ENCODE results near the gene SMOC2. TPM values are rescaled to one million over a fixed set of nuclear protein-coding genes. Genes with fewer than 3 reads are reported as not detected.

SMOC2 gene
- total RNA-seq, 1 donor from 2014 or later: 102 TPM

DNA sequence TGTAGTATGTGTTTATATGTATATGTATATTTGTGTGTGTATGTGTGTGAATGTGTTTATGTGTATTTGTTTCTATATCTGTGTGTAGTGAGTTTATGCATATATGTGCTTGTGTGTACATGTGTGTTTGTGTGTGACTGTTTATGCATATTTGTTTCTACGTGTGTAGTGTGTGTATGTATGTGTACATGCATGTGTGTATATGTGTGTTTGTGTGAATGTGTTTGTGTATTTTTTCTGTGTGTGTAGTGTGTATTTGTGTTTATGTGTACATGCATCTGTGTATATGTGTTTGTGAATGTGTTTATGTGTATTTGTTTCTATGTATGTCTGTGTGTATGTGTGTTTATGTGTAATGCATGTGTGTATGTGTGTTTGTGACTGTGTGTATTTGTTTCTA lies 12.1 kb upstream of the SMOC2 start:
- DNase-seq (ENCODE audit: low spot score in 2 of 2): no peak
- TF ChIP-seq, protein P1, sequence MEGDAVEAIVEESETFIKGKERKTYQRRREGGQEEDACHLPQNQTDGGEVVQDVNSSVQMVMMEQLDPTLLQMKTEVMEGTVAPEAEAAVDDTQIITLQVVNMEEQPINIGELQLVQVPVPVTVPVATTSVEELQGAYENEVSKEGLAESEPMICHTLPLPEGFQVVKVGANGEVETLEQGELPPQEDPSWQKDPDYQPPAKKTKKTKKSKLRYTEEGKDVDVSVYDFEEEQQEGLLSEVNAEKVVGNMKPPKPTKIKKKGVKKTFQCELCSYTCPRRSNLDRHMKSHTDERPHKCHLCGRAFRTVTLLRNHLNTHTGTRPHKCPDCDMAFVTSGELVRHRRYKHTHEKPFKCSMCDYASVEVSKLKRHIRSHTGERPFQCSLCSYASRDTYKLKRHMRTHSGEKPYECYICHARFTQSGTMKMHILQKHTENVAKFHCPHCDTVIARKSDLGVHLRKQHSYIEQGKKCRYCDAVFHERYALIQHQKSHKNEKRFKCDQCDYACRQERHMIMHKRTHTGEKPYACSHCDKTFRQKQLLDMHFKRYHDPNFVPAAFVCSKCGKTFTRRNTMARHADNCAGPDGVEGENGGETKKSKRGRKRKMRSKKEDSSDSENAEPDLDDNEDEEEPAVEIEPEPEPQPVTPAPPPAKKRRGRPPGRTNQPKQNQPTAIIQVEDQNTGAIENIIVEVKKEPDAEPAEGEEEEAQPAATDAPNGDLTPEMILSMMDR (IDR thresholded peaks at IDR 0.05): no peak
- intact Hi-C loops (cut with DNase I): no loop called here
- peaks cover 0 to 4% of the 10 kb centered on the region in 2 donors for H3K4me1 ChIP-seq
- H3K9me3 ChIP-seq: no peaks in the 10 kb centered on the region
- H3K27ac ChIP-seq: no peak overlapping the region
- no peak overlapping the region for H3K4me3 ChIP-seq
- H3K36me3 ChIP-seq: no peaks in the 10 kb centered on the region
- no peaks in the 10 kb centered on the region for H3K27me3 ChIP-seq

DNA sequence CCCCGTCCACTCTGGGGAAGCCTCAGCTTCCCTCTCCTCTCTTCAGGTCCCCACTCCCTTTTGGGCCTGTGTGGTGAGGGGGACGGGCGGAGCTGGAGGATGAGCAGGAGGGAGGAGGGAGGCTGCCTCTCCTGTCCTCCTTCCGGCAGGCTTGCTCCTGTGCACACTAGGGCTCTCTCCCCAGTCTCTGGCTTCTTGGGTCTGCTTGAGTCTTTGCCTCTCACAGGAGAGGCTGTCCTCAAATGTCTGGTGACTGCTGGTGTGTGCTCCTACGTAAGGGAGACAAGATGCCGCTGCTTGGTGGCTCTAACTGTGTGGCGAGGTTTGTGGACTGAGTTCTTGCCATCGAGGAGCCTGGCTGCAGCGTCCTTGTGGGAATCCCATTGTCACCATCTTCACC lies 8.8 kb upstream of the SMOC2 start:
- peaks cover 0 to 4% of the 10 kb centered on the region in 2 donors for H3K4me1 ChIP-seq
- no peak overlapping the region for H3K4me3 ChIP-seq
- no peaks in the 10 kb centered on the region for H3K9me3 ChIP-seq
- DNase-seq (ENCODE audit: low spot score in 2 of 2): no peak
- intact Hi-C loops (cut with DNase I): no loop called here
- no peaks in the 10 kb centered on the region for H3K27me3 ChIP-seq
- TF ChIP-seq, protein P1 (IDR thresholded peaks at IDR 0.05): no peak
- H3K27ac ChIP-seq: no peak overlapping the region
- no peaks in the 10 kb centered on the region for H3K36me3 ChIP-seq

GRCh38 chr6:168433898-168434297 lies 7.1 kb upstream of the SMOC2 start:
- H3K9me3 ChIP-seq: no peaks in the 10 kb centered on the region
- no peak overlapping the region for H3K27ac ChIP-seq
- no peaks in the 10 kb centered on the region for H3K27me3 ChIP-seq
- no peak overlapping the region for H3K4me3 ChIP-seq
- no peak for DNase-seq (ENCODE audit: low spot score in 2 of 2)
- H3K4me1 ChIP-seq: peaks cover 0 to 2% of the 10 kb centered on the region in 2 donors
- intact Hi-C loops (cut with DNase I): no loop called here
- TF ChIP-seq, protein P1 (IDR thresholded peaks at IDR 0.05): no peak
- H3K36me3 ChIP-seq: no peaks in the 10 kb centered on the region

GRCh38 chr6:168434505-168434904 lies 6.5 kb upstream of the SMOC2 start:
- no peak overlapping the region for H3K4me3 ChIP-seq
- no peak overlapping the region for H3K27ac ChIP-seq
- no peaks in the 10 kb centered on the region for H3K36me3 ChIP-seq
- peaks cover 0 to 3% of the 10 kb centered on the region in 2 donors for H3K4me1 ChIP-seq
- intact Hi-C loops (cut with DNase I): no loop called here
- no peaks in the 10 kb centered on the region for H3K27me3 ChIP-seq
- no peak for DNase-seq (ENCODE audit: low spot score in 2 of 2)
- no peaks in the 10 kb centered on the region for H3K9me3 ChIP-seq
- TF ChIP-seq, protein P1 (IDR thresholded peaks at IDR 0.05): no peak

GRCh38 chr6:168437751-168438150 lies 3.2 kb upstream of the SMOC2 start:
- no peak for DNase-seq (ENCODE audit: low spot score in 2 of 2)
- Histone ChIP-seq H3K27me3 (no peaks in the 10 kb centered on the region), H3K9me3 (no peaks in the 10 kb centered on the region), H3K27ac (peak overlapping the region in 1 of 2 donors; percentile 75), H3K36me3 (no peaks in the 10 kb centered on the region), H3K4me1 (peaks cover 5 to 13% of the 10 kb centered on the region in 2 donors), H3K4me3 (no peak overlapping the region)
- TF ChIP-seq, protein P1 (IDR thresholded peaks at IDR 0.05): no peak
- intact Hi-C loops (cut with DNase I): no loop called here

Data from ascending aorta (tissue), 2 donors.